ENCODE data around the gene TFEB. TPM values are rescaled to one million over a fixed set of nuclear protein-coding genes. Genes with fewer than 3 reads are reported as not detected.

TFEB gene
- total and polyA plus RNA-seq, 4 donors: 10.4 to 35.2 (median 24.7) TPM

GRCh38 chr6:41724586-41725501, 10.6 kb downstream of the TFEB start:
- Histone ChIP-seq H3K4me3 (ENCODE audit: low read depth, low read length) (no peak overlapping the region), H3K27me3 (ENCODE audit: control insufficient read depth, insufficient read depth, low read length) (no peaks in the 10 kb centered on the region), H3K9me3 (ENCODE audit: control insufficient read depth, insufficient read depth, low read length) (no peaks in the 10 kb centered on the region), H3K27ac (ENCODE audit: low read depth, low read length) (no peak overlapping the region), H3K4me1 (ENCODE audit: control insufficient read depth, insufficient read depth, low read length) (peaks cover 45% of the 10 kb centered on the region), H3K36me3 (ENCODE audit: control insufficient read depth, insufficient read depth, low read length) (peaks cover 14% of the 10 kb centered on the region)
- 66% methylated on average over 9 of the region's 13 CpGs for WGBS (ENCODE audit: insufficient coverage)
- DNase-seq (ENCODE audit: low read depth in 4 of 6, low spot score in 6 of 6): no peak

GRCh38 chr6:41724228-41724580, 11.2 kb downstream of the TFEB start:
- H3K27ac ChIP-seq (ENCODE audit: low read depth, low read length): peak overlapping the region; percentile 25
- no peaks in the 10 kb centered on the region for H3K27me3 ChIP-seq (ENCODE audit: control insufficient read depth, insufficient read depth, low read length)
- H3K36me3 ChIP-seq (ENCODE audit: control insufficient read depth, insufficient read depth, low read length): peaks cover 14% of the 10 kb centered on the region
- H3K4me3 ChIP-seq (ENCODE audit: low read depth, low read length): no peak overlapping the region
- peaks cover 46% of the 10 kb centered on the region for H3K4me1 ChIP-seq (ENCODE audit: control insufficient read depth, insufficient read depth, low read length)
- WGBS (ENCODE audit: insufficient coverage): 88% methylated on average over 6 of the region's 7 CpGs
- no peak for DNase-seq (ENCODE audit: low read depth in 4 of 6, low spot score in 6 of 6)
- H3K9me3 ChIP-seq (ENCODE audit: control insufficient read depth, insufficient read depth, low read length): no peaks in the 10 kb centered on the region

GRCh38 chr6:41723530-41724227, 11.7 kb downstream of the TFEB start:
- peak overlapping the region; percentile 25 for H3K27ac ChIP-seq (ENCODE audit: low read depth, low read length)
- H3K4me1 ChIP-seq (ENCODE audit: control insufficient read depth, insufficient read depth, low read length): peaks cover 42% of the 10 kb centered on the region
- no peaks in the 10 kb centered on the region for H3K9me3 ChIP-seq (ENCODE audit: control insufficient read depth, insufficient read depth, low read length)
- H3K27me3 ChIP-seq (ENCODE audit: control insufficient read depth, insufficient read depth, low read length): no peaks in the 10 kb centered on the region
- no peak overlapping the region for H3K4me3 ChIP-seq (ENCODE audit: low read depth, low read length)
- H3K36me3 ChIP-seq (ENCODE audit: control insufficient read depth, insufficient read depth, low read length): peaks cover 14% of the 10 kb centered on the region
- no peak for DNase-seq (ENCODE audit: low read depth in 4 of 6, low spot score in 6 of 6)
- 58% methylated on average over 21 of the region's 21 CpGs for WGBS (ENCODE audit: insufficient coverage)

- Histone ChIP-seq H3K4me1 (ENCODE audit: control insufficient read depth, insufficient read depth, low read length) (peaks cover 35% of the 10 kb centered on the region), H3K9me3 (ENCODE audit: control insufficient read depth, insufficient read depth, low read length) (no peaks in the 10 kb centered on the region), H3K4me3 (ENCODE audit: low read depth, low read length) (no peak overlapping the region), H3K36me3 (ENCODE audit: control insufficient read depth, insufficient read depth, low read length) (peaks cover 9% of the 10 kb centered on the region), H3K27ac (ENCODE audit: low read depth, low read length) (no peak overlapping the region), H3K27me3 (ENCODE audit: control insufficient read depth, insufficient read depth, low read length) (no peaks in the 10 kb centered on the region)
- 80% methylated on average over 8 of the region's 8 CpGs for WGBS (ENCODE audit: insufficient coverage)
- no peak for DNase-seq (ENCODE audit: low read depth in 4 of 6, low spot score in 6 of 6)
Observed at GRCh38 chr6:41722969-41723529, 12.4 kb downstream of the TFEB start.

DNA sequence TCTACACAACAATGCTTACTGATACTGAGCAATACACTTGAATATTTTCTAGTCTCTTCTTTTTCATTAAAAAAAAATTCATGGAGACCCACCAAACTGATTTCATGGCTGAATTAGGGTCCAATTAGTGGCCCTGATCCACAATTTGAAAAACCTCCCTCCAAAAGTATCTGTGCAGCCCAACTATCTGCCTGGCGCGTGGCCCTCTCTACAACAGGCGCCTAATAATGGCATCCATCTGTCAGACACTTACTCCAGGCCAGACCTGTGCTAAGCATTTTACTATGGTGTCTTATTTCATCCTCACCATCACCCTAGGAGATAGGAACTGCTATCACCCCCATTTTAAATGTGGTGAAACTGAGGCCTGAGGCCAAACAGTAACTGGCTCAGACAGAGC, 14.0 kb downstream of the TFEB start:
- H3K27ac ChIP-seq (ENCODE audit: low read depth, low read length): no peak overlapping the region
- peaks cover 42% of the 10 kb centered on the region for H3K4me1 ChIP-seq (ENCODE audit: control insufficient read depth, insufficient read depth, low read length)
- H3K36me3 ChIP-seq (ENCODE audit: control insufficient read depth, insufficient read depth, low read length): peaks cover 7% of the 10 kb centered on the region
- no peaks in the 10 kb centered on the region for H3K27me3 ChIP-seq (ENCODE audit: control insufficient read depth, insufficient read depth, low read length)
- no peaks in the 10 kb centered on the region for H3K9me3 ChIP-seq (ENCODE audit: control insufficient read depth, insufficient read depth, low read length)
- no peak for DNase-seq (ENCODE audit: low read depth in 4 of 6, low spot score in 6 of 6)
- WGBS (ENCODE audit: insufficient coverage): 97% methylated on average over 3 of the region's 3 CpGs
- no peak overlapping the region for H3K4me3 ChIP-seq (ENCODE audit: low read depth, low read length)

DNA sequence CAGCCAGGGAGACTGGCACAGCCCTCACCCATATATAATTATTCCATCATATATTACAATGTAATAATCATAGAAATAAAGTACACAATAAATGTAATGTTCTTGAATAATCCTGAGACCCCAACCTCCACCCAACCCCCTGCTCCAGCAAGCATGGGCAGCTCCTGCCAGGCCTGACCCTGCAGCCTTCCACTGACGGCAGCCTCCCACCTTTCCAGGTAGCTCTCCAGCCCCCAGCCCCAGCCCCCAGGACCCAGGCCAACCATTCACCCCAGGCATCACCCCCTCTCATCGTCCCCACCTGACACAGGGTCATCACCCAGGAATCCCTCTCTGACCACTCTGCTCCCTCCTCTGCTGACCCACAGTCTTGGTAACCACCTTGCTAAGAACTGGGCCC, 14.6 kb downstream of the TFEB start:
- H3K4me3 ChIP-seq (ENCODE audit: low read depth, low read length): no peak overlapping the region
- H3K4me1 ChIP-seq (ENCODE audit: control insufficient read depth, insufficient read depth, low read length): peaks cover 46% of the 10 kb centered on the region
- H3K36me3 ChIP-seq (ENCODE audit: control insufficient read depth, insufficient read depth, low read length): peaks cover 7% of the 10 kb centered on the region
- no peaks in the 10 kb centered on the region for H3K27me3 ChIP-seq (ENCODE audit: control insufficient read depth, insufficient read depth, low read length)
- DNase-seq (ENCODE audit: low read depth in 4 of 6, low spot score in 6 of 6): no peak
- 97% methylated on average over 2 of the region's 2 CpGs for WGBS (ENCODE audit: insufficient coverage)
- H3K27ac ChIP-seq (ENCODE audit: low read depth, low read length): no peak overlapping the region
- H3K9me3 ChIP-seq (ENCODE audit: control insufficient read depth, insufficient read depth, low read length): no peaks in the 10 kb centered on the region

DNA sequence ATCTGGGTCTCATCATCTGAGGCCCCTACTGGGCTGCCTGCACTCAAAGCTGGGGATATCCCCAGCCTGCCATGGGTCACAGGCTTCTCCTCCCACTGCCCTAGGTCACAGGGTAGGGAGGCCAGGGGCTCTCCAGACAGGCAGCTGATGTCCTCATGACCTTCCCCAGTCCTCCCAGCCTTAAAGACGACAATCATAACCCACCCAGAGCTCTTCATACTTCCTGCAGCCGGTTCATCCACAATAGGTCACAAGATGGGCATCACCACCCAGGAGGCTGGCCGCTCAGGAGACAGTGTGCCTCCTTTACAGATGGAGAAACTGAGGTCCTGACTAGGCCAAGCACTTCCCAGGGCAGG, 15.2 kb downstream of the TFEB start:
- H3K27me3 ChIP-seq (ENCODE audit: control insufficient read depth, insufficient read depth, low read length): no peaks in the 10 kb centered on the region
- no peak overlapping the region for H3K27ac ChIP-seq (ENCODE audit: low read depth, low read length)
- peaks cover 7% of the 10 kb centered on the region for H3K36me3 ChIP-seq (ENCODE audit: control insufficient read depth, insufficient read depth, low read length)
- H3K9me3 ChIP-seq (ENCODE audit: control insufficient read depth, insufficient read depth, low read length): no peaks in the 10 kb centered on the region
- 64% methylated on average over 3 of the region's 3 CpGs for WGBS (ENCODE audit: insufficient coverage)
- no peak for DNase-seq (ENCODE audit: low read depth in 4 of 6, low spot score in 6 of 6)
- H3K4me3 ChIP-seq (ENCODE audit: low read depth, low read length): no peak overlapping the region
- peaks cover 46% of the 10 kb centered on the region for H3K4me1 ChIP-seq (ENCODE audit: control insufficient read depth, insufficient read depth, low read length)

- peaks cover 7% of the 10 kb centered on the region for H3K36me3 ChIP-seq (ENCODE audit: control insufficient read depth, insufficient read depth, low read length)
- no peak for DNase-seq (ENCODE audit: low read depth in 4 of 6, low spot score in 6 of 6)
- H3K4me3 ChIP-seq (ENCODE audit: low read depth, low read length): no peak overlapping the region
- H3K27me3 ChIP-seq (ENCODE audit: control insufficient read depth, insufficient read depth, low read length): no peaks in the 10 kb centered on the region
- no peaks in the 10 kb centered on the region for H3K9me3 ChIP-seq (ENCODE audit: control insufficient read depth, insufficient read depth, low read length)
- H3K27ac ChIP-seq (ENCODE audit: low read depth, low read length): no peak overlapping the region
- peaks cover 47% of the 10 kb centered on the region for H3K4me1 ChIP-seq (ENCODE audit: control insufficient read depth, insufficient read depth, low read length)
- WGBS (ENCODE audit: insufficient coverage): 81% methylated on average over 5 of the region's 7 CpGs
Observed at GRCh38 chr6:41719436-41720261, 15.8 kb downstream of the TFEB start.

DNA sequence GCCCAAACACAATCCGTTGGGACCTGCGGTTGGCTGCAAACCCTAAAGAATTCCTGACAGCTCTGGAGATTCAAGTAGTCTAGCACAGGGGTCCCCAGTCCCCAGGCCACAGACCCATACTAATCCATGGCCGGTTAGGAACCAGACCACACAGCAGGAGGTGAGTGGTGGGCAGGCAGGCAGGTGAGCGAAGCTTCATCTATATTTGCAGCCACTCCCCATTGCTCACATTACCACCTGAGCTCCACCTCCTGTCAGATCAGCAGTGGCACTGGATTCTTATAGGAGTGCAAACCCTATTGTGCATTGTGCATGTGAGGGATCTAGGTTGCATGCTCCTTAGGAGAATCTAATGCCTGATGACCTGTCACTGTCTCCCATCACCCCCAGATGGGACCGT, 16.6 kb downstream of the TFEB start:
- 89% methylated on average over 3 of the region's 5 CpGs for WGBS (ENCODE audit: insufficient coverage)
- H3K36me3 ChIP-seq (ENCODE audit: control insufficient read depth, insufficient read depth, low read length): peaks cover 10% of the 10 kb centered on the region
- no peak overlapping the region for H3K27ac ChIP-seq (ENCODE audit: low read depth, low read length)
- no peaks in the 10 kb centered on the region for H3K27me3 ChIP-seq (ENCODE audit: control insufficient read depth, insufficient read depth, low read length)
- H3K9me3 ChIP-seq (ENCODE audit: control insufficient read depth, insufficient read depth, low read length): no peaks in the 10 kb centered on the region
- H3K4me3 ChIP-seq (ENCODE audit: low read depth, low read length): no peak overlapping the region
- H3K4me1 ChIP-seq (ENCODE audit: control insufficient read depth, insufficient read depth, low read length): peaks cover 46% of the 10 kb centered on the region
- no peak for DNase-seq (ENCODE audit: low read depth in 4 of 6, low spot score in 6 of 6)

All from spinal cord (tissue), 10 donors.